IPS DF 19.7 (cell line): ENCODE data around the gene NSMCE1.
"Not testable (repeated sequence)": the region's sequence is repeated elsewhere in the genome, so short reads cannot be mapped to it uniquely, and the experiment has no call there.

Source experiments
- DNase-seq: peaks from one replicate; pipeline ENCODE4 v3.0.0-alpha.2; 2013; ENCODE audit warnings: low read depth, low spot score

NSMCE1 gene

GRCh38 chr16:27303256-27304100 lies 34.9 kb upstream of the NSMCE1 start:
- no peak for DNase-seq

- DNase-seq: no peak
Observed at GRCh38 chr16:27302126-27302525, 33.6 kb upstream of the NSMCE1 start.

GRCh38 chr16:27301236-27301861 lies 32.8 kb upstream of the NSMCE1 start:
- no peak for DNase-seq

- DNase-seq: no peak
Observed at GRCh38 chr16:27298132-27298531, 29.6 kb upstream of the NSMCE1 start.

- no peak for DNase-seq
Observed at GRCh38 chr16:27293343-27293742, 24.8 kb upstream of the NSMCE1 start.

GRCh38 chr16:27291722-27292240 lies 23.2 kb upstream of the NSMCE1 start:
- no peak for DNase-seq

- no peak for DNase-seq
Observed at GRCh38 chr16:27291106-27291505, 22.5 kb upstream of the NSMCE1 start.

- DNase-seq: no peak
Observed at GRCh38 chr16:27290562-27290961, 22.0 kb upstream of the NSMCE1 start.

GRCh38 chr16:27289669-27290068 lies 21.1 kb upstream of the NSMCE1 start:
- no peak for DNase-seq

GRCh38 chr16:27288313-27288712 lies 19.7 kb upstream of the NSMCE1 start:
- not testable (repeated sequence) for DNase-seq

GRCh38 chr16:27287887-27288286 lies 19.3 kb upstream of the NSMCE1 start:
- no peak for DNase-seq

GRCh38 chr16:27287051-27287811 lies 18.7 kb upstream of the NSMCE1 start:
- DNase-seq: no peak

- DNase-seq: no peak
Observed at GRCh38 chr16:27286451-27286850, 17.9 kb upstream of the NSMCE1 start.

GRCh38 chr16:27285676-27286196 lies 17.2 kb upstream of the NSMCE1 start:
- DNase-seq: no peak

GRCh38 chr16:27284865-27285675 lies 16.5 kb upstream of the NSMCE1 start:
- DNase-seq: no peak

GRCh38 chr16:27281243-27281642 lies 12.7 kb upstream of the NSMCE1 start:
- no peak for DNase-seq

- DNase-seq: no peak
Observed at GRCh38 chr16:27275394-27275793, 6.8 kb upstream of the NSMCE1 start.

- not testable (repeated sequence) for DNase-seq
Observed at GRCh38 chr16:27274424-27274874, 5.9 kb upstream of the NSMCE1 start.

- no peak for DNase-seq
Observed at GRCh38 chr16:27273670-27274423, 5.3 kb upstream of the NSMCE1 start.

- no peak for DNase-seq
Observed at GRCh38 chr16:27273330-27273669, 4.7 kb upstream of the NSMCE1 start.
